ENCODE results near the gene ZNF808.
"Not testable (repeated sequence)": the region's sequence is repeated elsewhere in the genome, so short reads cannot be mapped to it uniquely, and the experiment has no call there.

The ZNF808 gene

DNA sequence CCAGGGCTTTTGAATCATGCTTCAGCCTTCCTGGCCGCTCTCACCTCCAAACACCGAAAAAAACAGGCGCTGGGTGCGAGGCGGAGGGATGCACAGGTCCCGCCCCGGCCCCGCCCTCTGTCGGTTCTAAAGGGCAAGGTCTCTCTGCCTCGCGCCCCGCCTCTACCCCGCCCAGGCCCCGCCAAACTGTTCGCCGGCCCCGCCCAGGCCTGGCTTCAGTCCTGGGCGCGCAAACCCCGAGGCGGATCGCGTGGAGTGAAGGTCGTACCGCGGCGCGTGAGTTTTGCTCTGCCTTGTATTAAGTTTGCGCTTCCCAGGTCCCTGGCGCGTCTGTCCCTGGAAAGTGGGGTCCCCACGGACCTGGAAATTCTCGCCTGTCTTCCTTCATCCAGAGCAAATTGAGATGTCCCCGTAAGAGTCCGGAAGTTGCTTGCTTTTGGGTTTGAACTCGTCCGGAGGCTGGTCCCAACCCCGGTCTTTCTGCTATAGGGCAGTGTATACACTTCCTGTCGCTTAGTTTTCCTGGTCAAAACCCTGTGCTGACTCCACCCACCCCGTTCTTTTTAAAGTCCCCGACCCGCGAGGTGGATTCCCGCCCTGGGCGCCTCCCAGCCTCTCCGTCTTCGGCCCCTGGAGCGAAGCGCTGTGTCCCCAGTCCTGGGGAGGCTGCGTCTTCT is 8.4 kb downstream of the ZNF808 start:
- peak; percentile 68 for DNase-seq (ENCODE audit: low spot score)

DNA sequence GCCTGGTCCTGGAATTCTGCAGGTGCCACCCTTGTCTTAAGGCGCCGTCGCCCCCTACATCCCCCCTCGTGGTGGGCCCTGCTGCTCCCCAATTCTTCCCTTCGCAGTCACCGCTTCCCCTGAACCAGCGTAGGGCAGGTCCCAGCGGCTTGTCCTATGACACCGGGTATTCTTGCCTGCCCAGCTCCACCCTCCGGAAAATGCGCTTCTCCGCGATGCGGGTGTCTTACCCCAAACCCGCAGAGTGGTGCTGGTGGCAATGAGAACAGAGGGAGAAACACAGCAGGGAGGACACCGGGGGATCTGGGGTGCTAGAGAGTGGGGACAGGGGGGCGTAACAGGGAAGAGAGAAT is 9.0 kb downstream of the ZNF808 start:
- no peak for DNase-seq (ENCODE audit: low spot score)

DNA sequence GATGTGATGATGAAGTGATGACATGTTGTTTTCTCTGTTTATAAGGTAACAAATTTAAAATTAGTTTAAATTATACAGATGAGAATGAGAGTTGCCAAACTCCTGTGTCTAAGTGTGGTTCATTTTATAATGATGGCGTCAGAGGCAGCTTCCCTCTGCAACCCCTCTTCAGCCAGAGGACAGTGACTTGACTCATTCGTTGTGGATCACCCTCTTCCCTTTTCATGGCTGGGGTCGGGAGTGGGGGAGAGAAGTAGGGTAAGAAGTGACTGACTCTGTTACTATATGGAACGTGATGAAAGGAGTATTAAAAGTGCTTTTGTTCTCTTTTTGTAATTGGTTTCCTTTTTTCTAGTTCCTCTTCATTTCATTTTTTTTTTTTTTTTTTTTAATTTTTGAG is 11.3 kb downstream of the ZNF808 start:
- not testable (repeated sequence) for DNase-seq (ENCODE audit: low spot score)

DNA sequence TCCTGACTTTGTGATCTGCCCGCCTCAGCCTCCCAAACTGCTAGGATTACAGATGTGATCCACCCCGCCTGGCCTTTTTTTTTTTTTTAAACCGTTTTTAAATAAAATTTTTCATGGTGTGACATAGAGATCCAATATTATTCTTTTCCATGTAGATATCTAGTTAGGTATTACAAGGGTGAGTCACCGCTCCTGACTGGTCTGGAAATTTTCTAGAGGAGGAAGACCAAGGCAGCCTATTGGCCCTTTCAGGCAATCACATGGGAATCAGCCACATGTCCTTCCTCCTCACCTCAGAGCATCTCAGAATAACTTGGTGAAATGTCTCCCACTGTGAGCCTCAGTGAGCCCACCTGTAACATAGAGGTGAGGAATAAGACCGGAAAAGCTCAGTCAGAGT is 13.7 kb downstream of the ZNF808 start:
- DNase-seq (ENCODE audit: low spot score) = not testable (repeated sequence)

DNA sequence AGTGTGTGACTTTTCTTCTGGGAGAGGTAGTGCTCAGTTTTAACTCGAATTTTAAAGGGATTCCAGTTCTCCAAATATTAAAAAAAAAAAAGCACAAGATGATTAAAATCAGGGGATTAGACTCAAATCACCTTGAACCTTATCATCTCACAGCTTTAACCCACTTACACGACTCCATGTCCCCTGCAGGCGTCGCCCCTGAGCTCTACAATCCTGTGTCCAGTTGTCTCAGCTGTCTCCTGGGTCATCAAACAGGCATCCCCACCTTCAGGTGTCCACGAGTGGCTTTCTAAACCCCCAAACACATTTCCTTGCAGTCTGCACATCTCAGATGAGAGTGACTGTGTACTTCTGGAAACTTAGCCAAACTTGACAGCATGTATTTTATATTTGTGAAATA is 14.1 kb downstream of the ZNF808 start:
- DNase-seq (ENCODE audit: low spot score) = no peak

DNA sequence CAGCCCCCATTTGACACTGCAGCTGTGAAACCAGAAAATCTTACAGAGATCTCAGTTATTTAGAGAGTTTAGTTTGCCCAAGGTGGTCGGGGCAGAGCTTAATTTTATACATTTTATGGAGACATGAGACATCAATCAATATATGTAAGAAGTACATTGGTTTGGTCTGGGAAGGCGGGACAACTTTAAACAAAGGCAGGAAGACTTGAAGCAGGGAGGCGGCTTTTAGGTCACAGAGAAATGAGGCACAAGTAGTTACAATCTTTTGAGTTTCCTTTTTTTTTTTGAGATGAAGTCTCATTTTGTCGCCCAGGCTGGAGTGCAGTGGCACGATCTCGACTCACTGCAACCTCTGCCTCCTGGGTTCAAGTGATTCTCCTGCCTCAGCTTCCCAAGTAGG is 15.1 kb downstream of the ZNF808 start:
- DNase-seq (ENCODE audit: low spot score) = not testable (repeated sequence)

DNA sequence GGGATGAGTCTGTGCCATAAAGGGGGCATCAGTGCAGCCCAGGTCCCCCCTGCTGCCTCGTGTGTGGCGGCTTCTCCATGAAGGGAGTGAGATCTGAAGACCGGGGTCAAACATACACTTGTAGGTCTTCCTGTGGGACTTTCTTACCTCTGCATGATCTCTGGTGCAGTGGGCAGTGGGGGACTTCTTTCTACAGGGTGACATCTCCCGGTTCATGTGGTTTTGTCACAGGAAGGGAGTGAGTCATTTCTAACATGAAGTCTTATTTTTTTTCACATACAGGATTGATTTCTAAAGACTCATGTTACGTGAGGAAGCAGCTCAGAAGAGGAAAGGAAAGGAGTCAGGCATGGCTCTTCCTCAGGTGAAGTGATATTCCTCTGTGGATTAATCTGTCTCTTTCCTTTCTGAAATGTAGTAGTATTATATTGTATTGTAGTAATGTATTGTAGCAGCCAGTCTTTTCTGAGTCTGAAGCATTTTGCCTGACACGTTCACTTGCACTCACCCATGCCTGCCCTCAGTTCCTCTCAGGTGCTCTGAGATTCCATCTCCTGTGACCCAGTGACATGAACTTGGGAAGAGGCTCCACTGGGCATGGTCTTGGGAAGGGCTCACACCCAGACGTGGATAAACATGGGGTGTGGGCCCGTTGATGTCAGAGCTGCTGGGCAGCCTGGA is 15.7 kb downstream of the ZNF808 start:
- no peak for DNase-seq (ENCODE audit: low spot score)

DNA sequence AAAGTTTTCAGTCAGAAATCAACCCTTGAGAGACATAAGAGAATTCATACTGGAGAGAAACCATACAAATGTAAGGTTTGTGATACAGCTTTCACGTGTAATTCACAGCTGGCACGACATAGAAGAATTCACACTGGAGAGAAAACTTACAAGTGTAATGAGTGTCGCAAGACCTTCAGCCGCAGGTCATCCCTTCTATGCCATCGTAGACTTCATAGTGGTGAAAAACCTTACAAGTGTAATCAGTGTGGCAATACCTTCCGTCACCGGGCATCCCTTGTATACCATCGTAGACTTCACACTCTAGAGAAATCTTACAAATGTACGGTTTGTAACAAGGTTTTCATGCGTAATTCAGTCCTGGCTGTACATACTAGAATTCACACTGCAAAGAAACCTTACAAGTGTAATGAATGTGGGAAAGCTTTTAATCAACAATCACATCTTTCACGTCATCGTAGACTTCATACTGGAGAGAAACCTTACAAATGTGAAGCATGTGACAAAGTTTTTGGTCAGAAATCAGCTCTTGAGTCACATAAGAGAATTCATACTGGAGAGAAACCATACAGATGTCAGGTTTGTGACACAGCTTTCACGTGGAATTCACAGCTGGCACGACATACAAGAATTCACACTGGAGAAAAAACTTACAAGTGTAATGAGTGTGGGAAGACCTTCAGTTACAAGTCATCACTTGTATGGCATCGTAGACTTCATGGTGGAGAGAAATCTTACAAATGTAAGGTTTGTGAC is 26.9 kb downstream of the ZNF808 start:
- no peak for DNase-seq (ENCODE audit: low spot score)

DNA sequence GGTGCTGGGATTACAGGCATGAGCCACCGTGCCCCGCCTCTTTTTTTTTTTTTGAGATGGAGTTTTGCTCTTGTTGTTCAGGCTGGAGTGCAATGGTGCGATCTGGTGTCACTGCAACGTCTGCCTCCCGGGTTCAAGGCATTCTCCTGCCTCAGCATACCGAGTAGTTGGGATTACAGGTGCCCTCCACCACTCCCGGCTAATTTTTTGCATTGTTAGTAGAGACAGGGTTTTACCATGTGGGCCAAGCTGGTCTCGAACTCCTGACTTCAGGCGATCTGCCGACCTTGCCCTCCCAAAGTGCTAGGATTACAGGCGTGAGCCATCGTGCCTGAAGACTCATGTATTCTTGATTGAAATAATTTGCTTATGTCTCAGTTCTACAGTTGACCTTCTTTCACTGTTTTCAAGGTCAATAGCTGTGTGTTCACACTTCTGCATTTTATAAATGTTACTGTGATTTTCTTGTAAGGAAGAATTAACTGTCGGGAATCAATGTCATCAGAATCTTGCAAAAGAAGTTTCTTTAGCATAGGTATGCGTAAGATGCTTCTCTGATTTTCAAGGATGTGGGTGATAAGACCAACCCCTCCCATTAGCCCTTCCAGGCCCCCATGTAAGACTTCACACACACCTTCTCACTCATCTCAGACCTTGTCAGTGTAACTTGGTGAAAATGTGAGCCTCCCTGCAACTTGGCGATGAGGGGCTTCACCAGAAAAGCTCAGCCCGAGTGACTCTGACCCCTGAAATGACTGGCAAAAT is 29.9 kb downstream of the ZNF808 start:
- DNase-seq (ENCODE audit: low spot score) = no peak

DNA sequence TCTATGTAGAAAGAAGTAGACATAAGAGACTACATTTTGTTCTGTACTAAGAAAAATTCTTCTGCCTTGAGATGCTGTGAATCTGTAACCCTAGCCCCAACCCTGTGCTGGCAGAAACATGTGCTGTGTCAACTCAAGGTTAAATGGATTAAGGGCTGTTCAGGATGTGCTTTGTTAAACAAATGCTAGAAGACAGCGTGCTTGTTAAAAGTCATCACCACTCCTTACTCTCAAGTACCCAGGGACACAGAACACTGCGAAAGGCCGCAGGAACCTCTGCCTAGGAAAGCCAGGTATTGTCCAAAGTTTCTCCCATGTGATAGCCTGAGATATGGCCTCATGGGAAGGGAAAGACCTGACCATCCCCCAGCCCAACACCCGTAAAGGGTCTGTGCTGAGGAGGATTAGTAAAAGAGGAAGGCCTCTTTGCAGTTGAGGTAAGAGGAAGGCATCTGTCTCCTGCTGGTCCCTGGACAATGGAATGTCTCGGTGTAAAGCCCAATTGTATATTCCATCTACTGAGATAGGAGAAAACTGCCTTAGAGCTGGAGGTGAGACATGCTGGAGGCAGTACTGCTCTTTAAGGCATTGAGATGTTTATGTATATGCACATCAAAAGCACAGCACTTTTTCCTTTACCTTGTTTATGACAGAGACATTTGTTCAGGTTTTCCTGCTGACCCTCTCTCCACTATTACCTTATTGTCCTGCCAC is 31.4 kb downstream of the ZNF808 start:
- not testable (repeated sequence) for DNase-seq (ENCODE audit: low spot score)

DNA sequence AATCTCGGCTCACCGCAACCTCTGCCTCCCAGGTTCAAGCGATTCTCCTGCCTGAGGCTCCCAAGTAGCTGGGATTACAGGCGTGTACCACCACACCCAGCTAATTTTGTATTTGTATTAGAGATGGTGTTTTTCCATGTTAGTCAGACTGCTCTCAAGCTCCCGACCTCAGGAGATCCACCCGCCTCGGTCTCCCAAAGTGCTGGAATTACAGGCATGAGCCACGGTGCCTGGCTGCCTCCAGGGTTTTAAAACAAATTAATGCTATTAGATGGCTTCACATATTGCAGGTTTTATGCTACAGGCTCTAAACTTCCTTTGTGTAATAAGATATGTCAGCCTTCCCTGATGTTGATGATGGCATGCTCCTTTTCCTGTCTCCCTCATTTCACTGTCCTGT is 34.1 kb downstream of the ZNF808 start:
- not testable (repeated sequence) for DNase-seq (ENCODE audit: low spot score)

DNA sequence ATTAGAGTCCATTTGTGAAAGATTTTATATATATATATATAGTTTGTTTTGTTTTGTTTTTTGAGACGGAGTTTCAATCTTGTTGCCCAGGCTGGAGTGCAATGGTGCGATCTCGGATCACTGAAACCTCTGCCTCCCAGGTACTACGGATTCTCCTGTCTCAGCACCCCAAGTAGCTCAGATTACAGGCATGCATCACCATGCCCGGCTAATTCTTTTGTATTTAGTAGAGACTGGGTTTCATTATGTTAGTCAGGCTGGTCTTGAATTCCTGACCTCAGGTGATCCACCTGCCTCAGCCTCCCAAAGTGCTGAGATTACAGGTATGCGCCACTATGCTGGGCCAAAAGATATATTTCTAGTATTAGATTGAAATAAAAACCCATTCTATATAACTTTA is 38.7 kb downstream of the ZNF808 start:
- no peak for DNase-seq (ENCODE audit: low spot score)

DNA sequence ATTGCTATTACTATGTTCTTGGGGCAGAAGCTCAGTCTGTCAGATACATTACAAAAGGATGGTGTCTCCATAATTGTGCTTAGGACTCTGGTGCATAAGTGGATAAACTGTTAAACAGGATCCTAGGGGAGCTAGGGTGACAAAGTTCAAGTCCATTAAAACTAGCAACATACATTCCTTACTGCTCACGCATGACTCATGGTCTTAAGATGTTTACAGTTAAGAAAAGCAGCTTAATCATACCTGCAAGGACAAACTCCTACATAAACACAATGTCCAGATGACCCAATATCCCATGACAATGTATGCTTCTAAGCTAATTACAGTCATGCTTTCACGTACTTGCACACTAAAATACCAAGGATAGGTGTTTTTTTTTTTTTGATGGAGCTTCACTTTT is 39.1 kb downstream of the ZNF808 start:
- DNase-seq (ENCODE audit: low spot score) = no peak

DNA sequence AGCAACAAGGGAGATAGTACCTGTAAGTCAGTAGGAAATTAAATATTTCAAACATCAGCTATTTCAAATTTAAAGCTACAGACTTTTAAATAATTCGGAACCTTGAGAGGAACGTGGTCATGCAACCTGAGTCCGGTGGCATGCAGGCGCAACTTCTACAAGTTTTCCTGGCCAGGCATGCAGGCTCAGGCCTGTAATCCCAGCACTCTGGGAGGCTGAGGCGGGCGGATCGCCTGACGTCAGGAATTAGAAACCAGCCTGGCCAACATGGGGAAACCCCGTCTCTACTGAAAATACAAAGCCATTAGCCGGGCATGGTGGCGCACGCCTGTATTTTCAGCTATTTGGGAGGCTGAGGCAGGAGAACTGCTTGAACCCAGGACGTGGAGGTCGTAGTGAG is 40.5 kb downstream of the ZNF808 start:
- no peak for DNase-seq (ENCODE audit: low spot score)

DNA sequence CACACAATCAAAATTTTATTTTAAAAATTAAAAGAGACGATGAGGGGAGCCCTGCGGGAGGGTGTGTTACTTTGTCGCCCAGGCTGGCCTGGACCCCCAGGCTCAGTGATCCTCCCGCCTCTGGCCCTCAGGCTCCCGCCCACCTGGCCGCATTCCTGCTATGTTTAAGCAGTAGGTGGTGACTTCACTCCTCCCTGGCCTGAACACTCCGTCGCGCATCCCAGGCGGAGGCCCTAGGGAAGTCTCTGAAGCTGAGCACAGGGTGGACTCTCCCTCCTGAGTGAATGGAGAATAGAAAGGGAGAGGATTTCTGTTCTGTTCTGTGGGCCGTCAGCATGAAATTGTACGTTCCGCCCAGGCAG is 42.2 kb downstream of the ZNF808 start:
- DNase-seq (ENCODE audit: low spot score) = not testable (repeated sequence)

DNA sequence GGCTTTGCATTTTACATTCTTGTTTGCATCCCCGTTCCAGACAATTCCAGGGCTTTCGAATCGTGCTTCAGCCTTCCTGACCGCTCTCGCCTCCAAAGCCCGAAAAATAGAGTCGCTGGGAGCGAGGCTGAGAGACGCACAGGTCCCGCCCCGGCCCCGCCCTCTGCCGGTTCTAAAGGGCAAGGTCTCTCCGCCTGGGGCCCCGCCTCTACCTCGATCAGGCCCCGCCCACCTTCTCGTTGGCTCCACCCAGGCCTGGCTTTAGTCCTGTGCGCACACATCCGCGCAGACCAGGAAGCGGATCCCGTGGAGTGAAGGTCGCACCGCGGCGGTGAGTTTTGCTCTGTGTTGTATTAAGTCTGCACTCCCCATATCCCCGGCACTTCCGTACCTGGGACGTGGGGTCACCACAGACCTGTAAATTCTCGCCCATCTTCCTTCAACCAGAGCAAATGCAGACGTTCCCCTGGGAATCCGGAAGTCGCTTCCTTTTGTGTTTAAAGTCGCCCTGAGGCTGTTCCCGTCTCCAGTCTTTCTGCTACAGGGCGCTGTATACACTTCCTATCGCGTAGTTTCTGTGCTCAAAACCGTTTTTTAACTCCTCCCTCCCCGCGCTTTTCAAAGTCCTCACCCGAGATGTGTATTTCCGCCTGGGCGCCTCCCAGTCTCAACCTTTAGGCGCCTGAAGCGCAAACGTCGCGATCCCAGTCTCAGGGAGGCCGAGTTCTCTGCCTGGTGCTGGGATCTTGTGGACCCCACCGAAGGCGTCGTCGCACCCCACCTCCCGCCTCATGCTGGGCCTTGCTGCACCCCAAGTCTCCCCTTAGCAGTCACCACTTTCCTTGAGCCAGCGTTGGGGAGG is 42.8 kb downstream of the ZNF808 start, which contains the start of gene ZNF701:
Gene ZNF701 (plus strand): TSS at position 288 of the 862 bp plus-strand sequence. CDS start 3,861 bp downstream, outside the sequence.
- DNase-seq (ENCODE audit: low spot score) = peak; percentile 84

DNA sequence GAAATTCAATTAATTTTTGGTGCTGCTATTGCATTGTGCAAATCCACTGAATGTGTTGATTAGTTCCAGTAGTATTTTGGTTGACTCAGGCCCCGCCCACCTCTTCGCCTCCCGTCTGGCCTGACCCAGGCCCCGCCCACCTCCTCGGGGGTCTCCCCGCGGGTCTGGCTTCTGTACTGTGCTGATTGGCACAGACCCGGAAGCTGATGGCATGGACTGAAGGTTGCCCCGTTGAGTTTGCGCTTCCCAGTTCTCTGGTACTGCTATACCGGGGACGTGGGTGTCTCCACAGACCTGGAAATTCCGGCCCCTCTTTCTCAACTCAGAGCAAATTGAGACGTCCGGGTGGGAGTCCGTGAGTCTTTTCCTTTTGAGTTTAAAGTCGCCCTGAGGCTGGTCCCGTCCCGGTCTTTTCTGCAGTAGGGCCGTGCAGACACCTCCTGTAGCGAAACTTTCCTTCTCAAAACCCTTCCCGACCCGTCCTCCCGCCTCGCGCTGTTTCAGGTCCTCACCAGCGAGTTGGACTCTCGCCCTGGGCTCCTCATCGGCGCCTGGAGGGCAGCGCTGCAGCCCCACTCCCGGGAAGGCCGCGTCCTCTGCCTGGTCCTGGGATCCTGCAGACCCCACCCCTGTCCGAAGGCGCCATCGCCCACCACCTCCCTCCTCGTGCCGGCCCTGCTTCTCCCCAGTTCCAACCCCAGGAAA is 57.4 kb downstream of the ZNF808 start:
- no peak for DNase-seq (ENCODE audit: low spot score)

DNA sequence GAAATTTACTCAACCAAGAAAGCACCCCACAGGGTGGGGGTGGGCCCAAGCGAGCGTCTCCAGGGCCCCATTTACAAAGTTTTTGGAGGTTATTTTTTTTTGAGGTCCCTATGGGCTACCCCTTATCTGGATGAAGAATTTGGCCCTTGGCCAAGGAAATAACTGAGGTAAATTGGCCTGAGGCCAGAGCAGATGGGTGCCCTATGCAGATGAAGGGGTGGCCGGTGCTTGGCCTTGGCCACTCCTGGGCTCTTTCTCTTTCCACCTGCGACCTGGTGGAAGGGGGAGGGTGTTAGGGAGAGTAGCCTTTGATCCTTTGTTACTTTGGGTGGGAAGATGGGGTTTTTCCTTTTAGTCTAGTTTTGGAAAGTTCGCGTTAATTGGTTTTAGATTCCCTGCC is 58.1 kb downstream of the ZNF808 start:
- DNase-seq (ENCODE audit: low spot score) = no peak

DNA sequence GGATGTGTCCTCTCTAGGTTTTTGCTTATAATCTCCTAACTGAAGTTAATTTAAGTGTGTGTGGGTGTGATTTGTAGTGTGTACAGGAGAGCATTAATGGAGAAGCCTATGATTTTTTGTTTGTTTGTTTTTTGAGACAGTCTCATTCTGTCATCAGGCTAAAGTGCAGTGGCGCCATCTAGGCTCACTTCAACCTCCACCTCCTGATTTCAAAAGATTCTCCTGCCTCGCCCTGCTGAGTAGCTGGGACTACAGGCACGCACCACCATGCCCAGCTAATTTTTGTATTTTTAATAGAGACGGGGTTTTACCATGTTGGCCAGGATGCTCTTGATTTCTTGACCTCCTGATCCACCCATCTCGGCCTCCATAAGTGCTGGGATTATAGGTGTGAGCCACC is 63.3 kb downstream of the ZNF808 start:
- DNase-seq (ENCODE audit: low spot score) = no peak

DNA sequence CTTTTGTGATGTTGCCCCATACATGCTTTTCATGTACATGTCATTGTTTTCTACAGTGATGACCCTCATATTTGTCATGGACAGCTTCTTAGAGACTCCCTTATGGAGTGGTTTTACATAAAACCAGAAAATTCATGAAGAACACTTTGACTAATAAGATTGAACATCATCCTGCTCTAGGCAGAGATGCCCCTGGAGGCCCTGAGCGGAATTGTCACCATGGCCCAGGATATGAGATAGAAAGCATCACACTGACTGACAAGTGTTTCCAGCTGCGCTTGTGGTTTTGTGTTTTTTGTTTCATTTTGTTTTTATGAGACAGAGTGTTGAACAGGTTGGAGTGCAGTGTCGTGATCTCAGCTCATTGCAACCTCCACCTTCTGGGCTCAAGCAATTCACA is 64.8 kb downstream of the ZNF808 start:
- DNase-seq (ENCODE audit: low spot score) = no peak

Measured in hematopoietic multipotent progenitor cell treated with erythropoietin and hydrocortisone succinate and interleukin-3 and kit ligand, for 15 days (in vitro differentiated cells).